ENCODE data around the gene KIAA0040. TPM values are rescaled to one million over a fixed set of nuclear protein-coding genes. Genes with fewer than 3 reads are reported as not detected.

The KIAA0040 gene
- total RNA-seq, 1 experiment from 2014 or later = 8.3 TPM

- DNase-seq (ENCODE audit: low spot score) = no peak
These were observed 11.0 kb upstream of the KIAA0040 start for GRCh38 chr1:175203570-175204068.

- no peak for DNase-seq (ENCODE audit: low spot score)
These were observed 8.3 kb upstream of the KIAA0040 start for GRCh38 chr1:175200678-175201521.

GRCh38 chr1:175198332-175198731 lies 5.8 kb upstream of the KIAA0040 start:
- no peak for DNase-seq (ENCODE audit: low spot score)

GRCh38 chr1:175197531-175197930 lies 5.0 kb upstream of the KIAA0040 start:
- peak; percentile 4 for DNase-seq (ENCODE audit: low spot score)

GRCh38 chr1:175195798-175196197 lies 3.2 kb upstream of the KIAA0040 start:
- no peak for DNase-seq (ENCODE audit: low spot score)

GRCh38 chr1:175195281-175195680 lies 2.7 kb upstream of the KIAA0040 start:
- DNase-seq (ENCODE audit: low spot score) = no peak

GRCh38 chr1:175193527-175193910 lies 943 bp upstream of the KIAA0040 start:
- DNase-seq (ENCODE audit: low spot score) = no peak

- peak; percentile 81 for DNase-seq (ENCODE audit: low spot score)
These were observed 406 bp downstream of the KIAA0040 start for GRCh38 chr1:175192111-175192629.

- no peak for DNase-seq (ENCODE audit: low spot score)
These were observed 917 bp downstream of the KIAA0040 start for GRCh38 chr1:175191659-175192058.

GRCh38 chr1:175188936-175189335 lies 3.6 kb downstream of the KIAA0040 start:
- DNase-seq (ENCODE audit: low spot score) = no peak

- no peak for DNase-seq (ENCODE audit: low spot score)
These were observed 6.0 kb downstream of the KIAA0040 start for GRCh38 chr1:175186433-175187160.

- no peak for DNase-seq (ENCODE audit: low spot score)
These were observed 6.7 kb downstream of the KIAA0040 start for GRCh38 chr1:175185903-175186302.

GRCh38 chr1:175183586-175183985 lies 9.0 kb downstream of the KIAA0040 start:
- no peak for DNase-seq (ENCODE audit: low spot score)

- no peak for DNase-seq (ENCODE audit: low spot score)
These were observed 10.3 kb downstream of the KIAA0040 start for GRCh38 chr1:175182201-175182746.

GRCh38 chr1:175179837-175180590 lies 12.6 kb downstream of the KIAA0040 start:
- no peak for DNase-seq (ENCODE audit: low spot score)

GRCh38 chr1:175178456-175178855 lies 14.1 kb downstream of the KIAA0040 start:
- no peak for DNase-seq (ENCODE audit: low spot score)

- no peak for DNase-seq (ENCODE audit: low spot score)
These were observed 14.5 kb downstream of the KIAA0040 start for GRCh38 chr1:175178056-175178455.

- no peak for DNase-seq (ENCODE audit: low spot score)
These were observed 16.3 kb downstream of the KIAA0040 start for GRCh38 chr1:175176246-175176645.

- no peak for DNase-seq (ENCODE audit: low spot score)
These were observed 18.1 kb downstream of the KIAA0040 start for GRCh38 chr1:175174309-175175102.

- no peak for DNase-seq (ENCODE audit: low spot score)
These were observed 19.0 kb downstream of the KIAA0040 start for GRCh38 chr1:175173531-175173930.

GRCh38 chr1:175172503-175172902 lies 20.1 kb downstream of the KIAA0040 start:
- no peak for DNase-seq (ENCODE audit: low spot score)

Measured in HT-29 (cell line).